Measurements from ENCODE around the gene CFAP57.

Gene CFAP57

DNA sequence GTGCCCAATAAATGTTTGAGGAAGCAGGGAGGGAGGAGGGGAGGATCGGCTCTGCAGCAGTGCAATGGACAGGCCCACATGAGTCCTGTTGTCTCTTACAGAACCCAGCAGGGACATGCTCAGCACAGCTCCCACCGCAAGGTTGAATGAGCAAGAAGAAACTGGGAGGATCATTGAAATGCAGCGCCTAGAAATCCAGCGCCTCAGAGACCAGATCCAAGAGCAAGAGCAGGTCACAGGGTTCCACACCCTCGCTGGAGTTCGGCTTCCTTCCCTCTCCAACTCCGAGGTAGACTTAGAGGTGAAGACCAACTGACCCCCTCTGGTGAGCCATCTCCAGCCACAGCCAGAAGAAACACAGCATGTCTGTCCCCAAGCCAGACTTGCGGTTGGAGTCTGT is 81.7 kb downstream of the CFAP57 start:
- no peak overlapping the region for H3K4me3 ChIP-seq (ENCODE audit: low read depth, low read length)
- TF ChIP-seq, protein P1, sequence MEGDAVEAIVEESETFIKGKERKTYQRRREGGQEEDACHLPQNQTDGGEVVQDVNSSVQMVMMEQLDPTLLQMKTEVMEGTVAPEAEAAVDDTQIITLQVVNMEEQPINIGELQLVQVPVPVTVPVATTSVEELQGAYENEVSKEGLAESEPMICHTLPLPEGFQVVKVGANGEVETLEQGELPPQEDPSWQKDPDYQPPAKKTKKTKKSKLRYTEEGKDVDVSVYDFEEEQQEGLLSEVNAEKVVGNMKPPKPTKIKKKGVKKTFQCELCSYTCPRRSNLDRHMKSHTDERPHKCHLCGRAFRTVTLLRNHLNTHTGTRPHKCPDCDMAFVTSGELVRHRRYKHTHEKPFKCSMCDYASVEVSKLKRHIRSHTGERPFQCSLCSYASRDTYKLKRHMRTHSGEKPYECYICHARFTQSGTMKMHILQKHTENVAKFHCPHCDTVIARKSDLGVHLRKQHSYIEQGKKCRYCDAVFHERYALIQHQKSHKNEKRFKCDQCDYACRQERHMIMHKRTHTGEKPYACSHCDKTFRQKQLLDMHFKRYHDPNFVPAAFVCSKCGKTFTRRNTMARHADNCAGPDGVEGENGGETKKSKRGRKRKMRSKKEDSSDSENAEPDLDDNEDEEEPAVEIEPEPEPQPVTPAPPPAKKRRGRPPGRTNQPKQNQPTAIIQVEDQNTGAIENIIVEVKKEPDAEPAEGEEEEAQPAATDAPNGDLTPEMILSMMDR (IDR thresholded peaks at IDR 0.05; ENCODE audit: low read depth, low read length), result no peak

DNA sequence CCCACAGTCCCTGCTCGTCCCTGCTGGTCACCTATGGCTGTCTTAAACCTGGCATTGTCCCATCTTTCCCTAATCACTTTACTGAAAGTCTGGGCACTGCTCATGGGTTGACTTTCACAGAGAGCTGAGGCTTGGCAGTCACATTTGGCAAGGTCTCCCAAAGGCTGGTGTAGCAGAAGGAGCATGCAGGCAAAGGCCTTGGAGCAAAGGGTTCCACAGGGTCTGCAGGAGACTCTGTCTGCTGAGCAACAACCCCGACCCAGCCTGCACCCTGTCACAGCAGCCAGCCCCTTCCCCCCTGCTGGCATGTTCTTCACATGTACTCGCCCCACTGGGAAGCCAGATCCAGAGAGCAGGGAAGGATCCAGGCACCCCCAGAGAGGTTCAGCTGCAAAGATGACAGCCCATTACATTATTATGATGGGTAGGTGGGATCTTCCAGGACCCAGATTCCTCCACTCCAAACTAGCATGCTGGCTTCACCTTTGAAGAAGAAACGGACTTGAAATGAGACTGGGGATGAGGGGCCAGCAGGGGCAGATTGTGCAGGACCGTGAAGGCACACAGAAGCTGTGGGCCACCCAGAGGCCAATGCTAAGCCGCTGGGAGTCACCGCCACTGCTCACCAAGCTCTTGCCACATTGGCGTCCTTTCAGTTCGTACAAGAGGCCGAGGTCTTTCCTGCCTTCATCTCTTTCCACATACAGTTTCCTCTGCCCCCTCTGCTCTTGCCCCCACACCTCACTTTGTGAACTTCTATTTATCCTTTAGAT is 83.5 kb downstream of the CFAP57 start:
- no peak overlapping the region for H3K4me3 ChIP-seq (ENCODE audit: low read depth, low read length)
- TF ChIP-seq, protein P1 (IDR thresholded peaks at IDR 0.05; ENCODE audit: low read depth, low read length), result no peak

DNA sequence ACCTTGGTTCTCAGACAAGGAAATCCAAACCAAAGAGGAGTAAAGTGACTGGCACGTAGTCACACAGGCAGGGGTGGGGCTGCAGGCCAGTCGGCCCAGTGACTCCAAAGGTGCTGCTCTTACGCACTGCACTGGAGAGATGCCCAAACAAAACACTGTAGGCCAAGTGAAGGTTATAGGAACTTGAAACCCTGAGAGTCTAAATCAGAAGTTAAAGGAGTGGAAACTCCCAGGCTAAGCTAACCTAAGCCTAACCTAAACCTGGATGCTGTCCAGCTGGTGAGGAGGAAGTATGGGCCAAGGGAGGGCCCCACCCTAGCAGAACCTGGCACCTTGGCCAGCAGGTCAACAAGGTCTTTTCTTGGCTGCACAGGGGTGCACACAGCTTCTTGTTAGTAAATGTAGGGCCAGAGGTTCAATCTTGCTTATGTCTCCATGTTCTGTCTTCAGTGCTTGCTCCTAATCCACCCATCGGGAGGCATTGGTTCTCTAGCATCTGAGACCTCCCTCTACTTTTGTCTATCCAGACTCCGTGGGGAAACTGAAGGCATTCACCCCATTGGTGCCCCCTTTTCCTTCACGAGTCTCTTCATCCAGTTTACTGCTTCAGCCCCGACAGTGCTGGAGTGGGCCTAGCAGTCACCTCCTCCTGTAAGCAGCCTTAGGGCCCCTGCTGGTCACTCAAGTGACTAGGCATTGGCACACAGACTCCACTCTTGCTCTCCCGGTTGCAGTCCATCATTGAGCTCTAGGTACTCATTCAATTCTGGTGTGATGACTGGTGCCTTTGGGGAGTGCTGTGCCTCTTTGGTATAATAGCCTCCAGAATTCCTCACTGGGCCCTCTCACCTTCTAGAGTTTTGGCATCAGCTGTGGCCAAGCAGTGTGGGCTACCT is 84.8 kb downstream of the CFAP57 start:
- no peak overlapping the region for H3K4me3 ChIP-seq (ENCODE audit: low read depth, low read length)
- TF ChIP-seq, protein P1 (IDR thresholded peaks at IDR 0.05; ENCODE audit: low read depth, low read length), result no peak

DNA sequence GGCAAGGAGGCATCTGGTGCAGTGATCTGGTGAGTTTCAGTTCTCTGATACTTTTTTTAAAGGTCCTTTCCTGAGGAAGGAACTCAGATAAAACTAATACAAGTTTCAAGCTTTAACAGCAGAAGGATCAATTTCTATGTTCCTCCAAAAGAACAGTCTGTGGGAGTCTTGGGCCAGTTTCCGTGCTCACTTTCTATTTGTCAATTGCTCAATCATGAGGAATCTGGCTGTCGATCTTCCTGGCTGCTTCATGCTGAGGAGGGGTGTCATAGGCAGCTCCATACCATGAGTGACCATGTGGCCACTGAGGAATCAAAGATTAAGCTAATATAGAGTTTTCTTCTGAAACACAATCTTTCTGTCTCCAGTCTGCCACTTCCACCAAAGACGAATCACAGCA is 86.2 kb downstream of the CFAP57 start:
- TF ChIP-seq, protein P1 (IDR thresholded peaks at IDR 0.05; ENCODE audit: low read depth, low read length), result no peak
- no peak overlapping the region for H3K4me3 ChIP-seq (ENCODE audit: low read depth, low read length)

DNA sequence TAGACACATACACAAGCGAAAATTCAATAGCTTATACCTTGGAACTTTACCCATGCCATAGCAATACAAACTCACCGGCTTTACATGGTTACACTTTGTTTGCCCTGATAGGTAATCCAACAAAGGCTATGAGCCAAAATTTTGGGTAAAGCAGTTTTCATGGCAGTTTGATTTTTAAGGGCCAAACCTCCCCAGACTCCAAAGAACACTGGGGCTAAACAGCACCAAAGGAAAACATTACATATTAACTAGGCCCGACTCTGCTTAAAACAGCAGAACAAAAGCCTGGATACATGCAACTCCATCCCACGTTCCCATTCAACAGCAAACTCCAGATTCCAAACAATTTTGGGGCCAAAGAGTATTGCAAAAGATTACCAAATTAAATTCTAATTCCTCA is 93.3 kb downstream of the CFAP57 start:
- TF ChIP-seq, protein P1 (IDR thresholded peaks at IDR 0.05; ENCODE audit: low read depth, low read length), result no peak
- H3K4me3 ChIP-seq (ENCODE audit: low read depth, low read length), result no peak overlapping the region

DNA sequence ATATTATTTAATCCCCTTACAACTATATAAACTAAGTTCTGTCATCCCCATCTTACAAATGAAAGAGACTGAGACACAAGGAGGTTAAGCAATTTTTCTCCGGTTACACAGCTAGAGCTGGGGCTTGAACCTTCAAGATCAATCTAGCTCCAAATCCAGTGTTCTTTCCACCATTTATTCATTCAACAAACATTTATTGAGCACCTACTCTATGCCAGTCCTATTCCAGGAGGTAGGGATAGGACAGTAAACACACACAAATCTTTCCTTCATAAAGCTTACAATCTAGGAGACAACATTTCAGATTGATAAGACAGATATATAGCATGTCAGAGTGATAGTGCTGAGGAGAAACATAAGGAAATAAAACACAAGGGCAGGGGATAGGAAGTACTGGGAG is 94.8 kb downstream of the CFAP57 start:
- TF ChIP-seq, protein P1 (IDR thresholded peaks at IDR 0.05; ENCODE audit: low read depth, low read length), result no peak

More for the DNA sequence above, 94.8 kb downstream of the CFAP57 start:
- H3K4me3 ChIP-seq (ENCODE audit: low read depth, low read length), result no peak overlapping the region
